Measurements from ENCODE around the gene CHD8.

The CHD8 gene

GRCh38 chr14:21406213-21406612 is 49.7 kb downstream of the CHD8 start:
- ATAC-seq (ENCODE audit: low read depth) = no peak
- Histone ChIP-seq H3K4me3 (ENCODE audit: severe bottlenecking) (no peak overlapping the region), H3K9me3 (ENCODE audit: severe bottlenecking) (no peaks in the 10 kb centered on the region), H3K4me1 (ENCODE audit: insufficient read depth, poor library complexity, severe bottlenecking) (peaks cover 10% of the 10 kb centered on the region), H3K27ac (ENCODE audit: poor library complexity, severe bottlenecking) (no peak overlapping the region), H3K36me3 (ENCODE audit: low read depth) (peaks cover 100% of the 10 kb centered on the region), H3K27me3 (ENCODE audit: insufficient read depth, poor library complexity, severe bottlenecking) (no peaks in the 10 kb centered on the region)
- no peak for DNase-seq (ENCODE audit: low spot score)
- TF ChIP-seq CTCF (IDR thresholded peaks at IDR 0.05; ENCODE audit: poor library complexity, severe bottlenecking) = no peak

- ATAC-seq (ENCODE audit: low read depth) = no peak
- H3K27ac ChIP-seq (ENCODE audit: poor library complexity, severe bottlenecking) = no peak overlapping the region
- H3K9me3 ChIP-seq (ENCODE audit: severe bottlenecking) = no peaks in the 10 kb centered on the region
- H3K27me3 ChIP-seq (ENCODE audit: insufficient read depth, poor library complexity, severe bottlenecking) = no peaks in the 10 kb centered on the region
- peaks cover 10% of the 10 kb centered on the region for H3K4me1 ChIP-seq (ENCODE audit: insufficient read depth, poor library complexity, severe bottlenecking)
- no peak for TF ChIP-seq CTCF (IDR thresholded peaks at IDR 0.05; ENCODE audit: poor library complexity, severe bottlenecking)
- no peak overlapping the region for H3K4me3 ChIP-seq (ENCODE audit: severe bottlenecking)
- H3K36me3 ChIP-seq (ENCODE audit: low read depth) = peaks cover 100% of the 10 kb centered on the region
- no peak for DNase-seq (ENCODE audit: low spot score)
These were observed 50.8 kb downstream of the CHD8 start for GRCh38 chr14:21405097-21405496.

- DNase-seq (ENCODE audit: low spot score) = no peak
- Histone ChIP-seq H3K4me1 (ENCODE audit: insufficient read depth, poor library complexity, severe bottlenecking) (no peaks in the 10 kb centered on the region), H3K9me3 (ENCODE audit: severe bottlenecking) (no peaks in the 10 kb centered on the region), H3K27me3 (ENCODE audit: insufficient read depth, poor library complexity, severe bottlenecking) (no peaks in the 10 kb centered on the region), H3K4me3 (ENCODE audit: severe bottlenecking) (no peak overlapping the region), H3K27ac (ENCODE audit: poor library complexity, severe bottlenecking) (no peak overlapping the region), H3K36me3 (ENCODE audit: low read depth) (peaks cover 100% of the 10 kb centered on the region)
- no peak for ATAC-seq (ENCODE audit: low read depth)
- no peak for TF ChIP-seq CTCF (IDR thresholded peaks at IDR 0.05; ENCODE audit: poor library complexity, severe bottlenecking)
These were observed 56.5 kb downstream of the CHD8 start for GRCh38 chr14:21399311-21399870.

GRCh38 chr14:21398901-21399300 is 57.0 kb downstream of the CHD8 start:
- no peak for TF ChIP-seq CTCF (IDR thresholded peaks at IDR 0.05; ENCODE audit: poor library complexity, severe bottlenecking)
- ATAC-seq (ENCODE audit: low read depth) = no peak
- H3K27ac ChIP-seq (ENCODE audit: poor library complexity, severe bottlenecking) = no peak overlapping the region
- H3K4me1 ChIP-seq (ENCODE audit: insufficient read depth, poor library complexity, severe bottlenecking) = no peaks in the 10 kb centered on the region
- DNase-seq (ENCODE audit: low spot score) = no peak
- H3K9me3 ChIP-seq (ENCODE audit: severe bottlenecking) = no peaks in the 10 kb centered on the region
- no peaks in the 10 kb centered on the region for H3K27me3 ChIP-seq (ENCODE audit: insufficient read depth, poor library complexity, severe bottlenecking)
- H3K4me3 ChIP-seq (ENCODE audit: severe bottlenecking) = no peak overlapping the region
- H3K36me3 ChIP-seq (ENCODE audit: low read depth) = peaks cover 100% of the 10 kb centered on the region

- Histone ChIP-seq H3K4me1 (ENCODE audit: insufficient read depth, poor library complexity, severe bottlenecking) (no peaks in the 10 kb centered on the region), H3K27ac (ENCODE audit: poor library complexity, severe bottlenecking) (no peak overlapping the region), H3K4me3 (ENCODE audit: severe bottlenecking) (no peak overlapping the region), H3K36me3 (ENCODE audit: low read depth) (peaks cover 100% of the 10 kb centered on the region), H3K9me3 (ENCODE audit: severe bottlenecking) (no peaks in the 10 kb centered on the region), H3K27me3 (ENCODE audit: insufficient read depth, poor library complexity, severe bottlenecking) (no peaks in the 10 kb centered on the region)
- ATAC-seq (ENCODE audit: low read depth) = no peak
- no peak for TF ChIP-seq CTCF (IDR thresholded peaks at IDR 0.05; ENCODE audit: poor library complexity, severe bottlenecking)
- no peak for DNase-seq (ENCODE audit: low spot score)
These were observed 60.5 kb downstream of the CHD8 start for GRCh38 chr14:21395450-21395849.
